Prostate gland (tissue), 2 donors: ENCODE data around the gene CIRBP.

ENCODE experiments used
- CTCF ChIP-seq, 4 experiments: fragments of 200-600 bp in 2 of 4; fragments of 450-650 bp in 2 of 4; sonication (generic) in 2 of 4; IDR thresholded peaks; 1 replicate in 3 of 4; 2 replicates in 1 of 4; pipeline ENCODE4 v1.5.1; 2016 to 2019; ENCODE audit warnings: antibody characterized with exemption in 4 of 4, mild to moderate bottlenecking in 2 of 4, moderate library complexity in 2 of 4
- POLR2A ChIP-seq: fragments of 450-650 bp; IDR thresholded peaks from one replicate; pipeline ENCODE4 v1.6.1; 2016; ENCODE audit warnings: antibody characterized with exemption, mild to moderate bottlenecking
- POLR2AphosphoS5 ChIP-seq: sonication (generic); formaldehyde crosslinking; IDR thresholded peaks from one replicate; pipeline ENCODE4 v1.6.1; 2017; ENCODE audit warnings: antibody characterized with exemption

- TF ChIP-seq CTCF (IDR thresholded peaks at IDR 0.05), result no peak
- TF ChIP-seq POLR2AphosphoS5, result no peak
- no peak for TF ChIP-seq POLR2A
Measured at GRCh38 chr19:1257475-1258162, 11.5 kb upstream of the CIRBP start.
